ENCODE measurements around the gene ETV6. TPM values are rescaled to one million over a fixed set of nuclear protein-coding genes. Genes with fewer than 3 reads are reported as not detected.
A peak's percentile ranks its signal among the peaks of the same experiment; 100 is the strongest.

ETV6 gene
- total and polyA plus RNA-seq, 9 of the 15 experiments (the other 6 are each of a cell fraction or from before 2014, with no cell fraction given), result 0.81 to 12.7 (median 4.1) TPM

DNA sequence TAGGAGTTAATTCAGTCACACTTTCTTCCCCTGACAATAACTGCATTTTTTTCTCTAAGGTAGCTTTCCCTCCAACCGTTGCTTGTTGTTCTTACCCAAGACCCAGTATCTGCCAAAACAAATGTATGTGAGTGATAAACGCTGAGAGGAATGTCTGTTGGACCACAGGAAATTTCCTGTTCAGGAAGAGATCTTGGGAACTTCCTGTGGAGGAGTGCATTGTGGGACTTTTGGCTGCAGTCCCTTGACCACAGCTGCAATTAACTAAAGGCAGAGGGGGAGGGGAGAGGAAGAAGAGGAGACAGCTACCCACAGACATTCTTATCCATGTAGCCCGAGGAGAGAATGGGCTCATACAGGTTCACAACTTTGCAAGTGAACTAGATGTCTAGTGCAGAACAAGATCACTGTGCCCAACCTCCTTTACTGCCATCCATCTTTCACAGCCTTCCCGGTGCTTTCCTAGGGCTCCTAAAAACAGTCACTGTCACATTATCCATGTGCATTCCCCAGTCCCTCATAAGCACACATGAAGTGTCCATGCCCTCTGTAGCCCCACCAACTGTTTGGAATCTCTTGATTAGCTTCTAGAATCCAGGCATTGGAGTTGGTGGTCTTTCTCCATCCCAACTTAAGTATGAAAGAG lies 149.5 kb downstream of the ETV6 start (continued):
- TF ChIP-seq TOE1 (IDR thresholded peaks at IDR 0.05; ENCODE audit: borderline replicate concordance) (no peak), TOE1 (CRISPR knock-in tag; IDR thresholded peaks at IDR 0.05; ENCODE audit: borderline replicate concordance, low read depth) (no peak), ZNF79 (CRISPR knock-in tag; IDR thresholded peaks at IDR 0.05; ENCODE audit: low read depth) (no peak), NFYB (IDR thresholded peaks at IDR 0.05; ENCODE audit: extremely low read depth, insufficient read length) (no peak), ZC3H8 (IDR thresholded peaks at IDR 0.05) (no peak), SMAD3 (CRISPR knock-in tag; conservative IDR thresholded peaks at IDR 0.05) (no peak), HCFC1 (IDR thresholded peaks at IDR 0.05; ENCODE audit: low read depth, low read length) (no peak), PRMT5 (CRISPR knock-in tag; IDR thresholded peaks at IDR 0.05) (no peak), ZNF197 (CRISPR knock-in tag; IDR thresholded peaks at IDR 0.05; ENCODE audit: low read depth) (0 out of 2 replicates have a peak, but pooled peaks have one; percentile 34), NCOA4 (IDR thresholded peaks at IDR 0.05; ENCODE audit: partially characterized antibody) (no peak), CC2D1A (IDR thresholded peaks at IDR 0.05) (no peak), SIRT6 (IDR thresholded peaks at IDR 0.05; ENCODE audit: low read depth, low read length) (no peak), TARDBP (IDR thresholded peaks at IDR 0.05) (no peak), ZNF444 (CRISPR knock-in tag; IDR thresholded peaks at IDR 0.05) (no peak), TEAD2 (tag; IDR thresholded peaks at IDR 0.05) (no peak), TCFL5 (CRISPR knock-in tag; conservative IDR thresholded peaks at IDR 0.05) (no peak), NFIC (IDR thresholded peaks at IDR 0.05) (peak; percentile 94), RBM34 (IDR thresholded peaks at IDR 0.05; ENCODE audit: borderline replicate concordance, insufficient read depth, low read length) (no peak)
- TF ChIP-seq, protein P1, sequence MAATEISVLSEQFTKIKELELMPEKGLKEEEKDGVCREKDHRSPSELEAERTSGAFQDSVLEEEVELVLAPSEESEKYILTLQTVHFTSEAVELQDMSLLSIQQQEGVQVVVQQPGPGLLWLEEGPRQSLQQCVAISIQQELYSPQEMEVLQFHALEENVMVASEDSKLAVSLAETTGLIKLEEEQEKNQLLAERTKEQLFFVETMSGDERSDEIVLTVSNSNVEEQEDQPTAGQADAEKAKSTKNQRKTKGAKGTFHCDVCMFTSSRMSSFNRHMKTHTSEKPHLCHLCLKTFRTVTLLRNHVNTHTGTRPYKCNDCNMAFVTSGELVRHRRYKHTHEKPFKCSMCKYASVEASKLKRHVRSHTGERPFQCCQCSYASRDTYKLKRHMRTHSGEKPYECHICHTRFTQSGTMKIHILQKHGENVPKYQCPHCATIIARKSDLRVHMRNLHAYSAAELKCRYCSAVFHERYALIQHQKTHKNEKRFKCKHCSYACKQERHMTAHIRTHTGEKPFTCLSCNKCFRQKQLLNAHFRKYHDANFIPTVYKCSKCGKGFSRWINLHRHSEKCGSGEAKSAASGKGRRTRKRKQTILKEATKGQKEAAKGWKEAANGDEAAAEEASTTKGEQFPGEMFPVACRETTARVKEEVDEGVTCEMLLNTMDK (IDR thresholded peaks at IDR 0.05; ENCODE audit: borderline replicate concordance, insufficient read depth, low read depth, low read length, poor library complexity, severe bottlenecking), result no peak
- TF ChIP-seq, protein P2, sequence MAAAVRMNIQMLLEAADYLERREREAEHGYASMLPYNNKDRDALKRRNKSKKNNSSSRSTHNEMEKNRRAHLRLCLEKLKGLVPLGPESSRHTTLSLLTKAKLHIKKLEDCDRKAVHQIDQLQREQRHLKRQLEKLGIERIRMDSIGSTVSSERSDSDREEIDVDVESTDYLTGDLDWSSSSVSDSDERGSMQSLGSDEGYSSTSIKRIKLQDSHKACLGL (CRISPR knock-in tag; IDR thresholded peaks at IDR 0.05; ENCODE audit: borderline replicate concordance, poor library complexity, severe bottlenecking), result no peak
